ENCODE data around the gene E2F8. TPM values are rescaled to one million over a fixed set of nuclear protein-coding genes. Genes with fewer than 3 reads are reported as not detected.

The E2F8 gene
- total RNA-seq, 1 experiment from 2014 or later: 18.4 TPM

DNA sequence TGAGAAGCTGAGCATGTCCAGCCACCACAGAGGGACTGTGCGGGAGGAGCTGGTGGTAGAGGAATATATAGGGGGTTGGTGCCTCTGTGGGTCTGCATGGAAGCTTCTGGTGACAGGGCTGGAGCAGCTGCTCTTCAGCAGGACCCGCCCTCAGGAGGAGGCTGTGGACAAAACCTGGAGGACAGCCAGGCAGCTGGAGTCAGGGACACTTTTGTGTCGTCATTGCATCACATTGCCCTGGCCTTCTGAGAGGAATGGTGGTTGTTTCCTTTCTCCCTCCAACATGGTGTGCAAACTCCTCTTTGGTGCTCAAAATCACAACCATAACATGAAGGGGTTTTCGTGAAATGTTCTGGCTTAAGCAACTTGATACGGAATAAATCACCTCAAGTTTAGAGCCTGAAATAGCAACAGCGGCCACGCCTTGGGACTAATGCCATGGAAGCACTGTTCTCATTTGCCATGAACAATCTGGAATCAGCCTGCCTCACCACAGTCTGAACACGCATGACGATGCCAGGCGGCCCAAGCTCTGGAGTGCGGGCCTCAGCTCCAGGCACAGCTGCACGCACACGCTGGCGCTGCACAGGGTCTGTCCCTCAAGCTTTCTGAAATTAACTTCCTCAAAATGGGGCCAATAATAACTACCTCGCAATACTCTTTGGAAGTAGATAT lies 21.8 kb downstream of the E2F8 start:
- Histone ChIP-seq H3K36me3 (ENCODE audit: control insufficient read depth in 1 of 2, insufficient read depth in 2 of 2, low read length in 2 of 2) (peaks cover 0 to under 1% of the 10 kb centered on the region in 2 experiments; a peak in 2 of 4 replicates), H2AFZ (ENCODE audit: low read depth, low read length, poor library complexity, severe bottlenecking) (no peak overlapping the region), H3K27ac (ENCODE audit: low read depth, low read length) (no peak overlapping the region), H3K4me1 (ENCODE audit: control insufficient read depth in 1 of 2, insufficient read depth in 2 of 2, low read length in 2 of 2) (no peaks in the 10 kb centered on the region), H3K9me3 (ENCODE audit: control insufficient read depth in 1 of 2, insufficient read depth in 1 of 2, low read depth in 1 of 2, low read length in 2 of 2) (no peaks in the 10 kb centered on the region), H3K4me3 (replicated peaks in 1 of 2; ENCODE audit: low read depth in 1 of 2, low read length in 2 of 2) (no peak overlapping the region), H3K79me2 (ENCODE audit: insufficient read depth, low read length) (no peaks in the 10 kb centered on the region), H3K4me2 (ENCODE audit: low read length) (no peak overlapping the region), H3K9ac (ENCODE audit: low read length) (no peak overlapping the region), H3K27me3 (ENCODE audit: insufficient read depth, low read length) (peaks cover 3% of the 10 kb centered on the region; the same call in 1 of the 2 replicates), H3K9me2 (ENCODE audit: insufficient read depth) (no peaks in the 10 kb centered on the region), H4K20me1 (ENCODE audit: insufficient read depth) (no peaks in the 10 kb centered on the region)
- POLR2A ChIA-PET: no interaction called here
- no TSS peak for BruUV-seq (replicated peaks)
- CTCF ChIA-PET: no interaction called here
- RAD21 ChIA-PET (ENCODE audit: low non-redundant PET in 1 of 2, low total read pairs in 2 of 2, uncharacterized antibody in 2 of 2, unreplicated experiment in 2 of 2): no interaction called here
- no peak for ATAC-seq
- intact Hi-C loops (cut with micrococcal nuclease): no loop called here
- no peak for DNase-seq (ENCODE audit: low read depth, low spot score)
- no peak for TF ChIP-seq EZH2phosphoT487 (IDR thresholded peaks at IDR 0.05; ENCODE audit: borderline replicate concordance)
- no peak for TF ChIP-seq ELF1 (IDR thresholded peaks at IDR 0.05; ENCODE audit: borderline replicate concordance, low read depth)
- no peak for TF ChIP-seq RAD21 (IDR thresholded peaks at IDR 0.05; ENCODE audit: low read depth)
- TF ChIP-seq JUND (IDR thresholded peaks at IDR 0.05): no peak
- TF ChIP-seq, protein P1, sequence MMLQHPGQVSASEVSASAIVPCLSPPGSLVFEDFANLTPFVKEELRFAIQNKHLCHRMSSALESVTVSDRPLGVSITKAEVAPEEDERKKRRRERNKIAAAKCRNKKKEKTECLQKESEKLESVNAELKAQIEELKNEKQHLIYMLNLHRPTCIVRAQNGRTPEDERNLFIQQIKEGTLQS (IDR thresholded peaks at IDR 0.05): no peak
- no peak for TF ChIP-seq FOSL1 (IDR thresholded peaks at IDR 0.05; ENCODE audit: low read depth)
- TF ChIP-seq SP1 (IDR thresholded peaks at IDR 0.05; ENCODE audit: low read depth): no peak
- no peak for TF ChIP-seq CBX3 (IDR thresholded peaks at IDR 0.05; ENCODE audit: low read depth)
- no peak for TF ChIP-seq ZNF274 (IDR thresholded peaks at IDR 0.05; ENCODE audit: low read depth, low read length)
- TF ChIP-seq EZH2 (IDR thresholded peaks at IDR 0.05): no peak
- TF ChIP-seq, protein P2, sequence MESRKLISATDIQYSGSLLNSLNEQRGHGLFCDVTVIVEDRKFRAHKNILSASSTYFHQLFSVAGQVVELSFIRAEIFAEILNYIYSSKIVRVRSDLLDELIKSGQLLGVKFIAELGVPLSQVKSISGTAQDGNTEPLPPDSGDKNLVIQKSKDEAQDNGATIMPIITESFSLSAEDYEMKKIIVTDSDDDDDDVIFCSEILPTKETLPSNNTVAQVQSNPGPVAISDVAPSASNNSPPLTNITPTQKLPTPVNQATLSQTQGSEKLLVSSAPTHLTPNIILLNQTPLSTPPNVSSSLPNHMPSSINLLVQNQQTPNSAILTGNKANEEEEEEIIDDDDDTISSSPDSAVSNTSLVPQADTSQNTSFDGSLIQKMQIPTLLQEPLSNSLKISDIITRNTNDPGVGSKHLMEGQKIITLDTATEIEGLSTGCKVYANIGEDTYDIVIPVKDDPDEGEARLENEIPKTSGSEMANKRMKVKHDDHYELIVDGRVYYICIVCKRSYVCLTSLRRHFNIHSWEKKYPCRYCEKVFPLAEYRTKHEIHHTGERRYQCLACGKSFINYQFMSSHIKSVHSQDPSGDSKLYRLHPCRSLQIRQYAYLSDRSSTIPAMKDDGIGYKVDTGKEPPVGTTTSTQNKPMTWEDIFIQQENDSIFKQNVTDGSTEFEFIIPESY (IDR thresholded peaks at IDR 0.05; ENCODE audit: extremely low read depth, insufficient replicate concordance, low read length): no peak
- no peak for TF ChIP-seq SRF (IDR thresholded peaks at IDR 0.05; ENCODE audit: low read depth)

Data from HCT116 (cell line).